Measurements from ENCODE around the gene FCRLB.

Gene FCRLB

DNA sequence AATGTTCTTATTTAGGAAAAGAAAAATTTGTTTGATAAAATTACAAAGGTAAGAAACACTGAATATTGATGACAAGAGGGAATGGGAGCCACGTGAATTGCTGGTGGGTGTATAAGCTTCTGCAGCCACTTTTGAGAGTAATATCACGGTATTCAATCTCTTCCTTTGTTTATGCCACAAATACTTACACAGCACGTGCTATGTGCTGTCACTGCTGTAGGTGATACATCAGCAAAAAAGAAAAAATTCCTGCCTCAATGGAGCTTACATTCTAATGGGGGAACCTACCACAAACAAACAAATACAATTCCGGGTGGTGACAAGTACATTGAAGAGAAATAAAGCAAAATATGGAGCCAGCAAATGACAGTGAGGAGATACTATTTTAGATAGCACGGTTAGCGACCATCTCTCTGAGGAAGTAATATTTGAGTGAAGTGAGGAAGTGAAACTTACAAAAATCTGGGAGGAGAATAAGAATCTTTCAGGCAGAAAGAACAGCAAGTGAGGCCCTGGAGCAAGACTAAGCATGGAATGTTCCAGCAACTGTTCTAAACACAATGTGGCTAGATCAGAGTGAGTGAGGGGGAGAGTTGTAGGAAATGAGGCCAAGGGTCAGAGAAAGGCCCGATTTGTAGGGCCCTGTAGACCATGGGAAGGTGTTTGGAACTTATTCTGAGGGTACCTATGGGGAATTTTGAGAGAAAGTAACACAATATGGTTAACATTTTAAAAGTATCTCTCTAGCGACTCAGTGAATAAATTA is 2.6 kb upstream of the FCRLB start:
- TF ChIP-seq, protein P1, sequence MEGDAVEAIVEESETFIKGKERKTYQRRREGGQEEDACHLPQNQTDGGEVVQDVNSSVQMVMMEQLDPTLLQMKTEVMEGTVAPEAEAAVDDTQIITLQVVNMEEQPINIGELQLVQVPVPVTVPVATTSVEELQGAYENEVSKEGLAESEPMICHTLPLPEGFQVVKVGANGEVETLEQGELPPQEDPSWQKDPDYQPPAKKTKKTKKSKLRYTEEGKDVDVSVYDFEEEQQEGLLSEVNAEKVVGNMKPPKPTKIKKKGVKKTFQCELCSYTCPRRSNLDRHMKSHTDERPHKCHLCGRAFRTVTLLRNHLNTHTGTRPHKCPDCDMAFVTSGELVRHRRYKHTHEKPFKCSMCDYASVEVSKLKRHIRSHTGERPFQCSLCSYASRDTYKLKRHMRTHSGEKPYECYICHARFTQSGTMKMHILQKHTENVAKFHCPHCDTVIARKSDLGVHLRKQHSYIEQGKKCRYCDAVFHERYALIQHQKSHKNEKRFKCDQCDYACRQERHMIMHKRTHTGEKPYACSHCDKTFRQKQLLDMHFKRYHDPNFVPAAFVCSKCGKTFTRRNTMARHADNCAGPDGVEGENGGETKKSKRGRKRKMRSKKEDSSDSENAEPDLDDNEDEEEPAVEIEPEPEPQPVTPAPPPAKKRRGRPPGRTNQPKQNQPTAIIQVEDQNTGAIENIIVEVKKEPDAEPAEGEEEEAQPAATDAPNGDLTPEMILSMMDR (IDR thresholded peaks at IDR 0.05; ENCODE audit: unreplicated experiment in 3 of 3), result no peak
- Mint-ChIP-seq H3K27ac (no peak overlapping the region), H3K27me3 (ENCODE audit: low read depth) (peaks cover 40% of the 10 kb centered on the region), H3K4me1 (no peaks in the 10 kb centered on the region), H3K36me3 (ENCODE audit: low read depth) (no peaks in the 10 kb centered on the region), H3K4me3 (no peak overlapping the region), H3K9me3 (no peaks in the 10 kb centered on the region)

DNA sequence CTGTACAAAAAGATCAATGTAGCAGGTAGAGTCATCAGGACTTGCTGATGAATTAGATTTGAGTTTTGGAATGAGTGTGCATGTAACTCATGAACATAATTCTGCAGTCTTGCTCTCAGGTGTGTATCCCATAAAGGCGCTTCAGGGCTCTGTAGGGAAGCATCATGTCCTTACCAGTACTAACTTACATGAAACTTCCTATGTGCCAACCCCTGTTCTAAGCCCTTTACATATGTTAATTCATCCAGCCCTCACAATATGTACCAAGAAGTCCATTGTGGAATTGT is 2.1 kb upstream of the FCRLB start:
- no peaks in the 10 kb centered on the region for H3K36me3 Mint-ChIP-seq (ENCODE audit: low read depth)
- H3K27ac Mint-ChIP-seq, result no peak overlapping the region
- TF ChIP-seq, protein P1 (IDR thresholded peaks at IDR 0.05; ENCODE audit: unreplicated experiment in 3 of 3), result no peak
- no peak overlapping the region for H3K4me3 Mint-ChIP-seq
- H3K27me3 Mint-ChIP-seq (ENCODE audit: low read depth), result peaks cover 40% of the 10 kb centered on the region
- H3K4me1 Mint-ChIP-seq, result no peaks in the 10 kb centered on the region
- H3K9me3 Mint-ChIP-seq, result no peaks in the 10 kb centered on the region

DNA sequence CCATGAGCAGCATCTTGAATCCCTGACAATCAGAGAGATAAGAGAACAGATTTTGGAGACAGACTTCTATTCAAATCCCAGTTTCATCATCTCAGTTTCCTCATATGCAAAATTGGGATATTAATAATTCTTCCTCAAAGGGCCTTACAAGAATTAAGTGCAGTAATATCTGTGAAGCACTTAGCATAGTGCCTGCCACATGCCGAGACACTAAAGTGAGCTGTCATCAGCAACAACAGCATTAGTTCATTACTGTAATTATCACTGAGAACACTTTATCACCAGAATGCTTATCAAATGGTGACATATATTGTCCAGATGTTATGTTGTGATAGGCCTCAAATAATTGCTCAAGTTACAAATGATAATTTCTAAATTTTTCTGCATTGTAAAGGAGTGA is 922 bp upstream of the FCRLB start:
- TF ChIP-seq, protein P1 (IDR thresholded peaks at IDR 0.05; ENCODE audit: unreplicated experiment in 3 of 3), result no peak
- H3K27me3 Mint-ChIP-seq (ENCODE audit: low read depth), result peaks cover 47% of the 10 kb centered on the region
- no peaks in the 10 kb centered on the region for H3K9me3 Mint-ChIP-seq
- H3K27ac Mint-ChIP-seq, result no peak overlapping the region
- no peaks in the 10 kb centered on the region for H3K4me1 Mint-ChIP-seq
- H3K36me3 Mint-ChIP-seq (ENCODE audit: low read depth), result no peaks in the 10 kb centered on the region
- H3K4me3 Mint-ChIP-seq, result no peak overlapping the region

DNA sequence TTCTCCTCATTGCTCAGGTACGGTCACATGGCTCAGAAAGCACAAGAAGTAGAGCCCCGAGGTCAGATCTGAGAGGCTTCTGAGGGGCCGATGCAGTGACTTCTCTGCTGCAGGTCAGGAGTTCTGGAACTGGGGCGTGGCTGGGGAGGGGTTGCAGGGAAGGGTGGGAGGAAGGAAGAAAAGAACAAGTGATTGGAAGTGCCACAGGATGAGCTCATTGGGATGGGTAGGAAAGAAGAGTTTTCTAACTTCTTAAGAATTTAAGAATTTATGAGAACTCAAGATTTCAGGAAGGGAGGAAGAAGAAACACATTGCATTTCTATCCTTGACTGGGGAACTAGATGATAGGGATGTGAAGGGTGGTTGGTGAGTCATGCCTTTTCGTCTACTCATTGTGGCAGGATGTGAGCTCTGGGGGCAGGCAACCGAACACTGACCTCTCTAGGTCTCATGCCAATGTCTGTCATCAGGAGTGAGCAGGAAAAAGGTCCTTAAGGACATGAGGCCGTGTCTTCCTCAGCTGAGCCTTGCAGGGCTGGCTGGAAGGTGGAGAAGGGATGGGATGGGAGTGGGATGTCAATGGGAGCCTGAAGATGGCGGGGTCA is 497 bp downstream of the FCRLB start:
- Mint-ChIP-seq H3K4me3 (peak overlapping the region in 1 of 3 experiments; percentile 19), H3K36me3 (ENCODE audit: low read depth) (no peaks in the 10 kb centered on the region), H3K27ac (no peak overlapping the region), H3K27me3 (ENCODE audit: low read depth) (peaks cover 48% of the 10 kb centered on the region), H3K4me1 (peaks cover 5% of the 10 kb centered on the region), H3K9me3 (no peaks in the 10 kb centered on the region)
- TF ChIP-seq, protein P1 (IDR thresholded peaks at IDR 0.05; ENCODE audit: unreplicated experiment in 3 of 3), result no peak

DNA sequence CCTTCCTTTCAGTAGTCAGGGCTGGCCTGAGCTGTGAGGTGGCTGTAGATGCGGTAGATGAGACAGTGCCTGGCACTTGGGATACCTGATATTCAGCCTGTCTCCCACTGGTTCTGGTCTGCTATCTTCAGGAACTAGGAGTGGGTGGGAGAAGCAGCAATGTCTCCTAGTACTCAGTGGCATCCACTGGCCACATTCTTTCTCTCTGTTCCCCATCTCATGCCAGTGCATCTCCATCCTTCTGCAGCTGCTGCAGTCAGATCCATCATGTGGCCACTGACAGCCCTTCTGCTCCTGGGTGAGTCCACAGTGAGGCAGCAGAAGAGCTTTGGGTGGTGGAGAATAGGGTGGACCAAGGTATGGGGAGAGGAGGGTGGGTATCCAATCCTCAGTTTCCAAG is 1.1 kb downstream of the FCRLB start:
- Mint-ChIP-seq H3K27ac (no peak overlapping the region), H3K9me3 (no peaks in the 10 kb centered on the region), H3K4me1 (peaks cover 5% of the 10 kb centered on the region), H3K27me3 (ENCODE audit: low read depth) (peaks cover 48% of the 10 kb centered on the region), H3K36me3 (ENCODE audit: low read depth) (no peaks in the 10 kb centered on the region), H3K4me3 (no peak overlapping the region)
- TF ChIP-seq, protein P1 (IDR thresholded peaks at IDR 0.05; ENCODE audit: unreplicated experiment in 3 of 3), result no peak
